HG03060 (cell line): ENCODE measurements around the gene MGAT5.
A peak's percentile ranks its signal among the peaks of the same experiment; 100 is the strongest.

Experiments
- ATAC-seq: cut with Tn5 transposase; IDR thresholded peaks from one replicate; pipeline ENCODE4 v1.9.1; 2021; ENCODE audit warnings: low read depth, moderate number of reproducible peaks; ENCODE audit not compliant: unreplicated experiment

The MGAT5 gene

DNA sequence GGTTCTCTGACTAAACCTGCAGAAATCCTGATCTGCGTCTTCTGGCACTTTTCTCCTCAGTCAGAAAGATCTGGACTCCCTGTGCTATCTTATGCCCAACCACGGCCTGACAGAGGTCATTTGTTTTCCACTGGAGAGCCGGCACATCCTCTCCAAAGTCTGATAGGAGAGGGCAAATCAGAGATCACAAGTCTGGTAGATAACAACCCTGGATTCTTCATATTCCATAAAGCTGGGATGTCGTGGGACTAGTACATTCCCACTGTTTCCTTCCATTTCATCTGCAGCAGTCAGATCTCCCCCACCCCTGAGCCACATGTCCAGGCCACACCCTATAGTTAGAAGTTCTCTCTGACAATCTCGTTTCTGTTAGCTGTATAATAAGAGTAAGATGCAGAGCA, 157.0 kb downstream of the MGAT5 start:
- no peak for ATAC-seq

DNA sequence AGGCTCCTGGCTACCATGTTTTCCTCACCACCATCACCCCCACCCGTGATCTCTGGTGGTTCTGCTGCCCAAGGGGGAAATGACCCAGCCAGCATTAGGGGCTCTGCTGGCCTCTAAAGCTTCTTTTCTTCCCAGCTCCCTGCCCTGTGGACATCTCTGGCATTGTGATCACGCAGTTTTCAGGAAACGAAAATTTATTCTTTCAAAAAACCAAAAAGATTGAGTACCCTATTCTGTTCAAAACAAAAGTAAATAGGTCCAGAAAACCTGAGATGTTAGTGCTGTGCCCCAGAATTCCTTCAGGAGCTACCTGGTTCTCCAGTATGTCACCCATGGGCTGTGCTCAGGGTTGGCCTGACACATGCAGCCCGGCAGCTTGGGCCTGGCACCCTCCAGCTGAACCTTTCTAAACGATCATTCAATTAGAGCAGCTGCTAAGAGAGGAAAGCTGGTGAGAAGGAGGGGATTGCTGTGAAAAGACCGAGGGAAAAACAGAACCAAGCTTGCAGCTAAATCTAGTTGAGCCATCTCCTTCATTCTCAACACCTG, 157.5 kb downstream of the MGAT5 start:
- ATAC-seq: no peak

DNA sequence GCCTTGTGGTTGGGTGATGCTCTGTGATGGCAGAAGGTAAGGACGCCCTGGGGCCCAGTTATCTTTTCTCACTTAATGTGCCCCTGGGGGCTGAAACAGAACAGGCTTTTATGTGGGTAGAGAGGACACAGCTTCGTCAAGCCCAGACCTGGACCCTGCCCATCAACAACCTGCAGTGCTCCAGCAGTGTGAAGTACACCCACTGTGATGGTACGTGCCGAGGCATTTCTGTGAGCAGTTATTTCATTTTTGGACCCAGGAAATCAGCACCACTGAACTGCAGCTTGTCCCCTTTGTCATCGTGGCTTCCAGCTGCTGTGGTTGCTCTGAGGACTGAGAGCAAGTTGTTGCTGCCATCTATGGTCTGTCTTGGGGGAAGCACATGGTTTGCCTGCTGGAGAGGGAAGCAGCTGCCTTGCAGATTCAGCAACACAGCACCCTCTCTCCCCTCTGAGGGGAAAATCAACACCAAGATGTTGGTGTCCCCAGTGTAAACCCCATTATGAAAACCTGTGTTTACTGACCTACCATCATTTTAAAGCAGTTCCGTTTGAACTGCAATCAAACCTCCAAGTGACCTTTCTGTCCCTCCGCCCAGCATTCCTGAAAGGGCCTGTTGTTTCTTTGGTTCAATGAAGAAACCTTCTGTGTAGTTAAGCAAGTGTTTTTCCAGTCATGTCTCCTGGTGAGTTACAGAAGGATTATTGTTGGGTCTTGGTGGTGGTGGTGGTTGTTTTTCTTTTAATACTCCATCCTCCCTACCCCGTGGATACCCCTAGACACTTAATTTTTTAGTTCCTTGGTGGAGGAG, 158.2 kb downstream of the MGAT5 start:
- ATAC-seq: peak; percentile 91

DNA sequence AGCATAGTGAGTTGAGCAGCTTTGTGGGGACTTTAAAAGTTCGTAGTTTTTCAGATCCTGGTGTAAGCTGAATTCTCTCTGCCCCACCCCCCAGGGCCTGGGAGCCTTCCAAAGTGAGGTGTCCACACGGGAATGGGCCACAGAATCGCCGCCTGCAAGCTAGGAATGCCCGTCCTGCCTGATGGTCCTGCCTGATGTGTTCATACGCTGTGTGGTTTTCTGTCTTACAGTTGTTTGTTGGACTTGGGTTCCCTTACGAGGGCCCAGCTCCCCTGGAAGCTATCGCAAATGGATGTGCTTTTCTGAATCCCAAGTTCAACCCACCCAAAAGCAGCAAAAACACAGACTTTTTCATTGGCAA, 158.7 kb downstream of the MGAT5 start:
- no peak for ATAC-seq

DNA sequence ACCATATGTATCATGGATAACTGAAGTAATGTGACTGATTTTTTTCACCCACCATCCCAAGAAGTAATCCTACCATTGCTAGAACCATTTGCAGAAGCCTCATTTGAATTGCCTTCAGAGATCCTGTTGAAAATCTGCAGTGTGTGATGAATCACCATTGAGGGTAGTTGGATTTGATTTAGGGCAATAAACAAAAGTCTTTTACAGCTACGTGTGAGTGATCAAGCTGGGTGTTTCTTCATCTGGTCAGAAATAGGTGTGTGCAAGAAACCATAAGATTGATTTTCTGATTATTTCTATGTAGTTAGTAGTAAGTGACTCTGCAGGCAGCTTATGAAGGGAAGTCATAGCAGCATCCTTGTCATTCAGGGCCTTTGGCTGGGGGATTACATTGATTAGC, 159.6 kb downstream of the MGAT5 start:
- ATAC-seq: no peak

DNA sequence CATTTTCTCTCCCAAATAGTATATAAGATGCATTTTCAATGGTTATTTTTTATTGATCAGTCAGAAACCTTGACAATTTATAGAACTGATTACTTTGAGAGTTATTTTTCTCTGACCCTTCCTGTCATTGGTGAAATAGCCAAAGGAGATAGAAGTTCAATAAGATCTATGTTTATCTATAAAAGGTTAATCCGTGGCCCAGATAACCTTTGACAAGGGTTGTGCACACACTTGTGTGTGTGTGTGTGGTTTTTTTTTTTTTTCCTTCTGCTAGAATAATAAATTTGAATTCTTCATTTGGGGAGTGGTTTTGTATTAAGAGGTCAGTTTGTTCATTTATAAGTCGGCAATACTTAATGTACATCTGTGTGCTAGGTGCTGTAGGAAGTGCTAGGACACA, 160.0 kb downstream of the MGAT5 start:
- ATAC-seq: no peak

DNA sequence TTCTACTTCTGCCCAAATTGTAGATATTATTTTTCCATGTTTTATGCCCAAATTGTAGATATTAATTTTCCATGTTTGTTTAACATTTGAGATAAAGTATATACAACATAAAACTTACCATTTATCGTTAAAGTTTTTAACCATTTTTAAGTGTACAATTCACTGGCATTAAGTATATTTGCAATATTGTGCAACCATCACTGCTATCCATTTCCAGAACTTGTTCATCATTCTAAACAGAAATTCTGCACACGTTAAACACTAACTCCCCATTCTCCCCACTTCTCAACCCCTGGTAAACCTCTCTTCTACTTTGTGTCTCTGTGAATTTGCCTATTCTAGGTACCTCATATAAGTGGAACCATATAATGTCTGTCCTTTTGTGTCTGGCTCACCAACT, 162.1 kb downstream of the MGAT5 start:
- ATAC-seq: no peak

DNA sequence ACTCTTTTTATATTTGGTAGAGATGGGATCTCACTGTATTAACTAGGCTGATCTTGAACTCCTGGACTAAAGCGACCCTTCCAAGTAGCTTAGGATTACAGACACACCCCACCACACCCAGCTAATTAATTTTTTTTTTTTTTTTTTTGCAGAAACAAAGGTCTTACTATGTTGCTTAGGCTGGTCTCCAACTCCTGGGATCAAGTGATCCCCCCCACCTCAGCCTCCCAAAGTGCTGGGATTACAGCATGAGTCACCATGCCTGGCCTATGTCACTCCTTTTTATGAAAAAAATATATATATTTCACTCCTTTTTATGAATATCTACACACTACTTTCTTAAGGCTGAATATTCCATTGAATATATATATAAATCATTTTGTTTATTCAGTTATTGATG, 162.8 kb downstream of the MGAT5 start:
- ATAC-seq: no peak

DNA sequence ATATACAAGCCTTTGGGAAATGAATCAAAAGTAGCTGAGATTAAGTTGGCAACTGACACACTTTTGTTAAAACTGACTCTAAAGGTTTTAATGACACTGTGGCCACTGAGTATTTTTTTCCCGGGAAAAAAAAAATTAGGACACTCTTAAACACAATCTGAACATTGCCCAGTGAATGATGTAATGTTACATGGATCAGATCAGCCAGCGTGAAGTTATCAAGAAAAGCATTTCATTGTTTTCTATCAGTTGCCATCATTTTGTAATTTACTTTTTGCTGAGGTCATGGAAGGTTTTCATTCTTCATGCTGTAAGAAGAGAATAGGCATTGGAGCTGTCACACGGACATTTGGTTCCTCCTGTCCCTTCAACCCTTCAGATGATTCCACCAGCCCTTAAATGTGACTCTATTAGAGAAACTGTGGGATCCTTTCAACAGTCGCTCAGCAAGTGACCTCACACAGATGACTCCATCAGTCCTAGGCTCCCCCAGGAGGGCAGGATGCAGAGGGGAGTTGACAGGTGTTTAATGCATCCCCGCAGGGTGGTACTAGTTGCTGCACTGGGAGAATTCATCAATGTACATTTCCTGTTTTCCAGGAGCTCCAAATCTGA, 164.2 kb downstream of the MGAT5 start:
- no peak for ATAC-seq

DNA sequence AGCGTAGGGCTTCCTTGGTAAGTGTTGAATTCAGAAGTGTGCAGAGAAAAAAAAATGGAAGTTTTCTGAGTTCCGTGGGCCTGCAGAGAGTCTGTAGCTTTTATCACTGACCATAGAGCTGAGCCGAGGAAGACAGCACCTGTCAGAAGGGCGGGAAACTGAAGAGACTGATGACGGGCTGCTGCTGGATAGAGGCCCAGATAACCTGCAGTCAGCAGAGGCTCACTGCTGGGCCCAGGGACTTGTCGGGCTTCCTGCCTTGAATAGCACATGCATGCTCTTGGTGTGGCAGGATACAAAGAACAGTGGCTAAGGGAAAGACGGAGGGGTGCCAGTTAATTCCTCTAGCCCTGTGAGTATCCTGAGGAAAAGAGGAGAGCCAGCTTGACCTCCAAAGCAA, 166.4 kb downstream of the MGAT5 start:
- no peak for ATAC-seq

DNA sequence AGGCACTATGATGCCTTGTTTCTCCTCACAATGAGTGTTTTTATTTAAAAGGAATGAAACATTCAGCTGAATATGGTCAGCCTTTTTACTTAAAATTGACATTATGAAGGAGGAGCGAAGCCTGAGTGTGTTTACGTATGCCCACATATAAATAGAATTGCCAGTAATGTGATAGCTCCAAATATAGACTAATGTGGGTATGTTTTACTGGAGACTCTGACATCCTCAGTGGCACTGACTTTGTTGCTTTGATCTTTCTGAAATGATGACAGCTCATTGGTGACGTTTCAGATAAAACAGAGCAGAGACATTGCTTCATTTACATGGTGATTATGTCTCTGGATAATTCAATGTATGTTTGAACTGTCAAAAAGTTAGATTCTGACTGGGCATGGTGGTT, 167.0 kb downstream of the MGAT5 start:
- no peak for ATAC-seq

DNA sequence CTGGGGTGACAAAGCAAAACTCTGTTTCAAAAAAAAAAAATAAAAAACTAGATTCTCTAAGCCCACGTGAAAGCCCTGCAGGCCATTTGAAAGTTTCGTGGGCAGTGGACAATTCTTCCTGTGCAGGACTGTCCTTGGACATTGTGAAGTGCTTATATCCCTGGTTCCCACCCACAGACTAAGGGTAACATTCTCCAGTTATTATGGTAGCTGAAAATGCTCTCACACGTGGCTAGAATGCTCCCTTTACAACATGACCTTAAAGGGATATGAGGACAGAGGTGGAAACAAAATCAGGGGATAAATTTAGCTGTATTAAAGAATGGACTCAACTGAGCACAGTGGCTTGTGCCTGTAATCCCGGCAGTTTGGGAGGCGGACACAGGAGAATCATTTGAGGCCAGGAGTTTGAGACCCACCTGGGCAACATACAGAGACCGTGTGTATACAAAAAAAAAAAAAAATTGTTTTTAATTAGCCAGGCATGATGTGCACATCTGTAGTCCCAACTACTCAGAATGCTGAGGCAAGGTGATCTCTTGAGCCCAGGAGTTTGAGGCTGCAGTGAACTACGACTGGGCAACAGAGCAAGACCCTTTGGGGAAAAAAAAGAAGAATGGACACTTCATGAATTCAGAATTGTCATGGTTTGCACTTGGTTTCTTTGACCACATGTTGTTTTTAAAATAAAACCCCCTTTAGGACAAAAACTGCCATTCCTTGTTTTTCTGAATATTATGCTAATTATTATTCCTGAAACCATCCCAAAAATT, 167.9 kb downstream of the MGAT5 start:
- no peak for ATAC-seq

DNA sequence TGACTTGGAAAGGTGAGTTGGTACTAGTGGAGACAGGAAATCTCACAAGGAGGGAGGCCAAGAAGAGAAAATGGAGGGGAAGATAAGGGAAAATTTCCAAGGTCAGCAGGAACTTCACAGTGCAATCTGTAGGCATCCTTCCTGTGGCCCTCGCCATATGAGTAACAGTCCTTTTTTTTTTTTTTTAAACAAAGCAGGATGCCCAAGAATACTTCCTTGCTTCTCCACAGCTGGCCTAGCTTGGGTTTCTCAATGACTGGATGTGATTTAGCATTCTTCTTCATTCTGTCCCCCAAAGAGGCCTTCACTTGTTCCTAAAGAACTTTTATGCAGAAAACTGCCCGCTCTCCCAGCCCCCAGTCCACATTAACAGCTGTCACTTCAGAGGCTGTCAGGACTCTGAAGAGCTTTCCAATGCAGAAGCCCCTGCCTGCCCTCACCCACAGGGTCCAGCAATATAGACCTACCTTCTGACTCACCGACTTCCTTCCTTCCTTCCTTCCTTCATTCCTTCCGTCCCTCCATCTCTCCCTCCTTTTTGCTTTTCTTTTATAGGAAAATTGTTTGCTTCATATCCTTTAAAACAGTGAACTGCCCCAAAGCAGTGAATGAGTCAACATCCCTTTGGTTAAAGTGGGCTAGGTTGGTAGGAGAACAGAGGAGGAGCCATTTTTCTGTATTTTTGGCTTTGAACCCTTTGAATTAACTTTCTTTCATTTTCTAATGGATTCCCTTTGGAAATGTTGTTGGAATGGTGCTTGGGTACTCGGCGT, 172.0 kb downstream of the MGAT5 start:
- no peak for ATAC-seq

DNA sequence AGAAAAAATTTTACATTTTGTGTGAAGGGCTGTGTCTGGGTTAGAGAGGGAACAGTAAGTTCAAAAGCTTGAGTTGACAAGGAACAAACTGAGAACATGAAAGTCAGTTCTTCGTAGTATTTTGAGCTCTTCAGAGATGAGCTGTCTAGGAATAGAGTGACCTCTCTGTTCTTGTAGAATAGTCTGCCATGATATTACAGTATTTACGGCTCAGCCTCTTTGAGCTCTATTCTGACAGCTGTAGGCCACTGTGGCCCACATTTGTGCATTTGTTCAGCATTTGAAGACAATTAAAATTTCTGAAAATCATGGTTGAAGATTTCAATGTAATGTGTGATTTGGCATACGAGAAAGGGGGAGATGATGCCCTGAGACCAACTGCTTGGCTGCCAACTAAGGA, 172.8 kb downstream of the MGAT5 start:
- no peak for ATAC-seq

DNA sequence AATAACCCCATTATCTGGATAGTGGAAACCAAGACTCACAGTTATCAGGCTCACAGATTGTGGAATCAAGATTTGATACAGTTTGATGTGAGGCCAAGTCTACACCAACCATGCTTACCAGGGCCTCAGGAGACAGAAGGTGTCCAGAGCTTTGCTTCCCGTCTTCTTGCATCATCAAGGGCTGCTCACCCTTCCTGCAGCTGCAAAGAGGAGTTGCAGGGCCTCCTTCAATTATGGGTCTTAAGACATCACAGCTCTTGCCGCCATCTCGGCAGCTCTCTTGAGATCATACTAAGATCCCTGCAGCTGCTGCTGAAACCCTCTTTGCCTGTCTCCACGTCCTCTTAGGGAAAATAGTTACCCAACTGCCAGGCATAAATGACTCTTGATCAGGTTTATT, 176.0 kb downstream of the MGAT5 start:
- no peak for ATAC-seq

DNA sequence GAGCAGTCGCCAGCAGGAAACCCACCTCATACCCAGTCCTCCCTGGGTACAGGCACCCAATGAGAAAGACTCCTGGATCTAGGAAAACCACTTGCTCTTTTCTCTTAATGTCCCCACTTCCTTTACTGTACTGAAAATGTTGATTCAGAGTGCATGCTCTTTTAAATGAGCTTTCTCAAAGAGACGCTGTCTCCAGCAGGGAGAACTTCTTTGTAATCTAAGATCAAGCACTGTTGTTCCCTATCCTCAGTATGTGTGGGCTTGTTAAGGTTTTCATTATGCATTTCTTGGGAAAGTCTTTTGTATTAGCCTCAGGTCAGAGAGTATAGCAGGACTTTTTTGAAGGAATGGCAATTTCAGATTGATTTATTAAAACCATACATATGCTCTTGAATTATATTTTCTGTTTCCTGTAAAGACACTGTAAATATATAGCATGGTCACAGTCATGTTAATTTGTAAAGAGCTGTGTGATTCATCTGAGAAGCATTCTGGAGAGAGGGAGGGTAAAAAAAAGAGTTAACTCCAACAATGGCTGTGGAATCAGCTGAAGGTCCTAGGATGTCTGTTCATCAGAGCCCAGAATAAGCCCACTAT, 178.1 kb downstream of the MGAT5 start:
- ATAC-seq: no peak

DNA sequence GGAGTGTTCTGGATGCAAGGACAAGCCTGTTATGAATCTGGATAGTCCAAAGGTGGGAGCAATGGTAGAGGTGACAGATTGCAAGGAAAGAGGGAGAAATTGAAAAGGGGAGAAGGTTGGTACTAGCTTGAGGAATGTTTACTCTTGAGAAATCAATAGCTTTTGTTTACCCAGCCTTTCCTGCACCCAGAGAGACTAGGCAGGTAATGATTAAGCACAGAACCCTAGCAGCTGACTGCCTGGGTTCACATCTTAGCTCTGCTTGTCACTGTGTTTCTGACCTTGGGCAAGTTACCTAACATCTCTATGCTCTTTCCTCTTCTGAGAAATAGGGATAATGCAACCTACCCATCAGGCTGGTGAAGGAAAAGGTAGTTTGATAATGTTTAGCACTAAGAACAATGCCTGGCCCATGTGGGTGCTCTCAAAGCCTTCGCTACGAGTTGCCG, 178.6 kb downstream of the MGAT5 start:
- no peak for ATAC-seq

DNA sequence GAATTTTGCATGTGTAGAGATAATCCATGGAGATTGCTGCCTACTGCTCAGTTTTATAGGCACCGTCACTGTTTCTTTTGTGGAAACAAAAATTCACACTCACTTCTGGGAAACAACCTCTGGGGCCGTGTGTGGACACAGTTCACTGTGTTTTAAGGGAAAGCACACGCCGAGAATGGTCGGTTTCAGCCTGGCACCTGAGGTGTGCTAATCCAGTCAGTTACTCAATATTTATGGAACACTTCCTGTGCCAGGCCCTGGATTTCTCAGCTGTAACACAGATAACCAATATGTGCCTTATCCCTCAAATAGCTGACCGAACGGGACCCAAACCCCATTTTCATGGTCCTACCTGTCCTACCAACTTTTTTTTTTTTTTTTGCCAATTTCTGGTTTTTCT, 179.6 kb downstream of the MGAT5 start:
- ATAC-seq: no peak

DNA sequence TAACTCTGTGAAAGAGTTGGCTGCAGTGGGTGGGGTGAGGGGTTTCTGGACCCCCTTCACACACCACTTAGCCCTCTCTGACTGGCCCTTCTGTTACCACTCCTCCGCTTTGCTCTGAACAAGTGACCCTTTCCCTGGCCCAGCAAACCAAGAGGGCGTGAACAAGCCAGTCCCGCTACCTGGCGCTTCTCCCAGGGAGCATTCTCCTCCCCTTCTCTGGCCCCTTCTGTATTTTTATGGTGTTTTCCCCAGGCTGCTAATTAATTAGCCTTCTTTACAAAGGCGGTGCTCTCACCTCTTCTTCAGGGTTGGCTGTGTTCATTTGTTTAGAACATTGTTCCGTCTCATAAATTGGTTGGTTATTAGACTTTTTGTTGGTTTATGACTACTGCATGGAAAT, 180.1 kb downstream of the MGAT5 start:
- no peak for ATAC-seq

DNA sequence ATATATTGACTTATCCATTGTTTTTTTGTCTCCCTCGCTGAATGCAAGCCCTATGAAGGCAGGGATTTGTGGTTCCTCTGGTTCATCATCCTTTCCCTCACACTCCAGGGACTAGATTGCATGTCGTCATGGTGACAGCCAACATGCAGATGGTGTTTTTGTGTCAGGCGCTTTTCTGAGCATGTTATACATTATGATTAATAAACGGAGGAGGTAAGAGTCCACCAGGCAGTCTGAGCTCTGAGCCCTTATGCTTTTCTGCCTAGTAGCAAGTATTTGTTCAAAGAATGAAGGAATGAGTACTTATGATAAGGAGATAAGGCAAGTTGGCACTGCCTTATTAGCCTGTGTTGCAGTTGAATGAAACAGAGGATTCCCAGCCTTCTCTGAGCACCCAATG, 181.6 kb downstream of the MGAT5 start:
- ATAC-seq: no peak
